ENCODE data around the gene TMEM11. TPM values are rescaled to one million over a fixed set of nuclear protein-coding genes. Genes with fewer than 3 reads are reported as not detected.
"Not testable (repeated sequence)": the region's sequence is repeated elsewhere in the genome, so short reads cannot be mapped to it uniquely, and the experiment has no call there.

The TMEM11 gene
- total RNA-seq, 1 donor, result 21.6 TPM

DNA sequence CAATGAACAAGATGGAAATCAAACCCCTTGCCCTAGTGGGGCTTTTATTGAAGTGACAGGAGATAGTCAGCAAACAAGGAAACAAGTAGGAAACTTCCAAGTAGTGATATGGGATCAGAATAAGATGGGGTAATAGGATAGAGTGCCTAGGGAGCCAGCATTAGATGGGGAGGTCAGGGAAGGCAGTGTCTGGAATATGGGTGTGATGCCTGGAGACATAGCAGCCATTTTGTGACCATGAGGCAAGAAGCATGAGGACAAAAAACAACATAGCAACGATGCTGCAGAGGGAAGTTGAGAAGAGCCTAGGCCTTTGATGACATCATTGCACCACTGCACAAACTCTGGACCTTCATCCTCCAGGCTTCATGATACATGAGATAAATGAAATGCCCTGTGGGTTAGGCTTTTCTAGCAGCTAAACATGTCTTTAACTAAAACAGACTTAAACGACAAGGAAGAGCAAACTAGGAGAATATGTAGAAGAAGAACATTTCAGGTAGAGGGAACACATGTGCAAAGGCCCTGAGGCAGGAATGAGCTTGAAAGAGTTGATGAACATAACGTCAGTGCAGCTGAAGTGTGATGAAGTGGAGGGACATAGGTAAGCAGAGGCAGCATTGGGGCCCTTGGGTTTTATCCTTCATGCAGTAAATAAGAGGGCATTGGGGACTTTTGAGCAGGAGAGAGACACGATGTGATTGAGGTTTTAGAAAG is 18.2 kb upstream of the TMEM11 start:
- no peak overlapping the region for H3K4me3 ChIP-seq (ENCODE audit: low read depth, low read length)
- DNase-seq (ENCODE audit: low read depth), result no peak
- TF ChIP-seq, protein P1, sequence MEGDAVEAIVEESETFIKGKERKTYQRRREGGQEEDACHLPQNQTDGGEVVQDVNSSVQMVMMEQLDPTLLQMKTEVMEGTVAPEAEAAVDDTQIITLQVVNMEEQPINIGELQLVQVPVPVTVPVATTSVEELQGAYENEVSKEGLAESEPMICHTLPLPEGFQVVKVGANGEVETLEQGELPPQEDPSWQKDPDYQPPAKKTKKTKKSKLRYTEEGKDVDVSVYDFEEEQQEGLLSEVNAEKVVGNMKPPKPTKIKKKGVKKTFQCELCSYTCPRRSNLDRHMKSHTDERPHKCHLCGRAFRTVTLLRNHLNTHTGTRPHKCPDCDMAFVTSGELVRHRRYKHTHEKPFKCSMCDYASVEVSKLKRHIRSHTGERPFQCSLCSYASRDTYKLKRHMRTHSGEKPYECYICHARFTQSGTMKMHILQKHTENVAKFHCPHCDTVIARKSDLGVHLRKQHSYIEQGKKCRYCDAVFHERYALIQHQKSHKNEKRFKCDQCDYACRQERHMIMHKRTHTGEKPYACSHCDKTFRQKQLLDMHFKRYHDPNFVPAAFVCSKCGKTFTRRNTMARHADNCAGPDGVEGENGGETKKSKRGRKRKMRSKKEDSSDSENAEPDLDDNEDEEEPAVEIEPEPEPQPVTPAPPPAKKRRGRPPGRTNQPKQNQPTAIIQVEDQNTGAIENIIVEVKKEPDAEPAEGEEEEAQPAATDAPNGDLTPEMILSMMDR (IDR thresholded peaks at IDR 0.05; ENCODE audit: insufficient read depth, low read depth, low read length), result no peak

DNA sequence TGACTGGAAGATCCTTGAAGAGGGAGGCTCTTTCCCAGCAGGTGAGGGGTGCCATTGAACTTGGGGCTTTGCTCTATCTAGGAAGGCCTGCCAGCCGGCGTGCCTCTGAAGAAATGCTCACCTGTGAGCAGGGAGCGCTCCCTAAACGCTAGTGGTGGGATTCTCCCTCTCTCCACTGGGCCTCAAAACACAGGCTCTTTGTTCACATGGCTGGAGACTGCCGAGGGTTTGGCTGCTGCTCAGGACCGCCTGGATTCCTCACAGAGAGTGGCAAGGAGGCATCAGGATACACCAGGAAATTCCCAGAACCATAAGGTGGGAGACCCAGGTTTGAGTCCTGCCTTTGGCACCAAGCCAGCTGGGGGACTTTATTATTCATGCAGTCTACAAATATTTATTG is 17.6 kb upstream of the TMEM11 start:
- TF ChIP-seq, protein P1 (IDR thresholded peaks at IDR 0.05; ENCODE audit: insufficient read depth, low read depth, low read length), result no peak

DNA sequence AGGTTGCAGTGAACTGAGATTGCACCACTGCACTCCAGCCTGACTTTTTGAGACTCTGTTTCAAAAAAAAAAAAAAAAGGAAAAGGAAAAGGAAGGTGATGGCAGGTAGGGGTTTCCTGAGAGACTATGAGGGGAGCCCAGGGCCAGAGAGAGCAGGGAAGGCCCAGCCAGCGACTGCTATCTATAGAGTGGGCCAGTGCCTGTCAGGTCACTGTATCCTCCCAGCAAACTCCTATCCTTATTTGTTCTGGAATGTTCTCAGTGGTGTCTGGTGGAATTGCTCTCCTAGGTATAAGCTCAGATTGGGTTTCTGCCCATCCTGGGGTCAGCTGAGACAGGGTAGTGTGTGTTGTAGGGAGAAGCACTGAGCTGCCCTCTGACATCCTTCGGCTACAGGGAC is 14.9 kb upstream of the TMEM11 start:
- TF ChIP-seq, protein P1 (IDR thresholded peaks at IDR 0.05; ENCODE audit: insufficient read depth, low read depth, low read length), result no peak
- no peak overlapping the region for H3K4me3 ChIP-seq (ENCODE audit: low read depth, low read length)
- DNase-seq (ENCODE audit: low read depth), result no peak

More for the DNA sequence above, 17.6 kb upstream of the TMEM11 start:
- H3K4me3 ChIP-seq (ENCODE audit: low read depth, low read length), result no peak overlapping the region
- DNase-seq (ENCODE audit: low read depth), result no peak

DNA sequence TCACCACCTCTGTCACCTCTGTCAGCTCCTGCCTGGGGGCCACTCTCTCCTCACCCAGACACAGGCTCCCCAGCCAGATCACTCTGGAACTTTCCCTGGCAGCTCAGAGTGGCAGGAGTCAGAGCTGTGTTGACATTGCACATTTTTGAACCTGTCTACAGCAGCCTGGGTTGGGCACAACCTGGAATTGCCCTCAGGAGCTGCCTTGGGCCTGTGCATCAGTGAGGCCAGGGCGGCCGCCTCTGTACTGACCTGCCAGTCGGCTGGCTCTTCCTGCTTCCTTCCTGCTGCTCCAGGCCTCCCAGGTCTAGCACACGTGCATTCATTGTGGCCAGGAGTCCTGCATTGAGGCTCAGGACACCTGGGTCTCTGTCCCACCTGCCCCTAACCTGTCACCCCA is 14.2 kb upstream of the TMEM11 start:
- TF ChIP-seq, protein P1 (IDR thresholded peaks at IDR 0.05; ENCODE audit: insufficient read depth, low read depth, low read length), result no peak
- no peak overlapping the region for H3K4me3 ChIP-seq (ENCODE audit: low read depth, low read length)
- DNase-seq (ENCODE audit: low read depth), result no peak

DNA sequence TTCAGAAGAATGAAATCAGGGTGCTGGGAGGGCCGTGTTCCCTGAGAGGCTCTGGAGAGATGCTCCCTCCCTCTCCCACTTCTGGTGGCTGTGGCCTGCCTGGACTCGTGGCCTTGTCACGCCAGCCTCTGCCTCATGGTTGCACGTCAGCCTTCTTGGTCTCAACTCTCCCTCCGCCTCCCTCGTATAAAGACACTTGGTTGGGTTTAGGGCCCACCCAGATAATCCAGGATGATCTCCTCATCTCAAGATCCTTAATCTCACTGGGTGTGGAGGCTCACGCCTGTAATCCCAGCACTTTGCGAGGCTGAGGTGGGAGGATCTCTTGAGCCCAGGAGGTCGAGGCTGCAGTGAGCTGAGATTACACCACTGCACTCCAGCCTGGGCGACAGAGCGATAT is 13.3 kb upstream of the TMEM11 start:
- DNase-seq (ENCODE audit: low read depth); H3K4me3 ChIP-seq (ENCODE audit: low read depth, low read length): not testable (repeated sequence)

DNA sequence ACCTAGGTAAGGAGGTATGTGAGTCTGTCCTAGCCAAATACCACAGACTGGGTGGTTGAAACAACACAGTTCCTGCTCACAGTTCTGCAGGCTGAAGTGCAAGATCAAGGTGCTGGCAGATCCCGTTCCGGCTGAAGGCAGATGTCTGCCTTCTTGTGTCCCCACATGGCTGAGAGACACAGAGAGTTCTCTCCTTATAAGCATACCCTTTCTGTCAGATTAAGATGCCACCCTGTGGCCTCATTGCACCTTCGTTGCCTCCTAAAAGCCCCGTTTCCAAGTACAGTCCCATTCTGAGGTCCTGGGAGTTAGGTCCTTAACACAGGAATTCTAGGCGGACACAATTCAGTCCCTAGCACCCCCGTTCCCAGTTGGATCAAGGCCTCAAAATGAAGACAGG is 9.1 kb upstream of the TMEM11 start:
- DNase-seq (ENCODE audit: low read depth), result no peak
- TF ChIP-seq, protein P1 (IDR thresholded peaks at IDR 0.05; ENCODE audit: insufficient read depth, low read depth, low read length), result no peak
- no peak overlapping the region for H3K4me3 ChIP-seq (ENCODE audit: low read depth, low read length)

DNA sequence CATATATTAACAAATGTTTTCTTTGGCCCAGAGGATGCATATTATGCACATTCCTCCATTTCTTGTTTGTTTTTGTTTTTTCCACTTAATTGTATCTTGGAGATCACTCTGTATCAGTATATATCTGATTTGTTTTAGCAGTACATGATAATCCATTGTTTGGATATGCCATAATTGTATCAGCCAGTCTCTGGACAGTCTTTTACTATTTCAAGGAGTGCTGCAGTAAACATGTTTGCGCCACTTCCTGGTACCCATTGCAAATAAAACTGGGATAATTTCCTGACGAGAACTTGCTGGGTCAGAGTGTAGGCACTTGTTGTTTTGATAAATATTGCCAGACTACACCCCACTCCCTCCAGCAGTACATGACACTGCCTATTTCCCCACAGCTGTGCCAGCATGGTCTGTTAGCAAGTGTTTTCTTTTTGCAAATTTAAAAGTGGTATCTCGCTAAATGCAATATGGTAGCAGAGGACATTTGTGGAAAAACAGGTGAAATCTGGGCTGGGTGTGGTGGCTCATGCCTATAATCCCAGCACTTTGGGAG is 4.9 kb upstream of the TMEM11 start:
- TF ChIP-seq, protein P1 (IDR thresholded peaks at IDR 0.05; ENCODE audit: insufficient read depth, low read depth, low read length), result no peak
- no peak overlapping the region for H3K4me3 ChIP-seq (ENCODE audit: low read depth, low read length)
- no peak for DNase-seq (ENCODE audit: low read depth)

All from fibroblast of villous mesenchyme (primary cell).